Esophagus (tissue), 2 donors: ENCODE data around the gene LDAF1. TPM values are rescaled to one million over a fixed set of nuclear protein-coding genes. Genes with fewer than 3 reads are reported as not detected.
"Not testable (repeated sequence)": the region's sequence is repeated elsewhere in the genome, so short reads cannot be mapped to it uniquely, and the experiment has no call there.

Source experiments
- H3K27ac ChIP-seq, 2 donors: one replicate each; pipeline ENCODE4 v1.5.1; 2013; ENCODE audit warnings: low read depth in 2 of 2, mild to moderate bottlenecking in 2 of 2, inconsistent platforms in 1 of 2, low read length in 1 of 2, moderate library complexity in 1 of 2
- H3K27me3 ChIP-seq, 2 donors: one replicate each; pipeline ENCODE4 v1.6.1; 2013; ENCODE audit warnings: low read length in 2 of 2, control low read depth in 1 of 2, mild to moderate bottlenecking in 1 of 2; ENCODE audit not compliant: insufficient read depth in 2 of 2, control insufficient read depth in 1 of 2
- H3K36me3 ChIP-seq, 2 donors: one replicate each; pipeline ENCODE4 v1.6.1; 2013; ENCODE audit warnings: low read length in 1 of 2; ENCODE audit not compliant: control insufficient read depth in 2 of 2, insufficient read depth in 2 of 2
- H3K4me1 ChIP-seq, 2 donors: one replicate each; pipeline ENCODE4 v1.6.1; 2013; ENCODE audit warnings: low read length in 1 of 2; ENCODE audit not compliant: control insufficient read depth in 2 of 2, insufficient read depth in 2 of 2
- H3K4me3 ChIP-seq, 2 donors: one replicate each; pipeline ENCODE4 v1.5.1; 2013; ENCODE audit warnings: low read length in 2 of 2, mild to moderate bottlenecking in 2 of 2, low read depth in 1 of 2, moderate library complexity in 1 of 2
- H3K9me3 ChIP-seq, 2 donors: one replicate each; pipeline ENCODE4 v1.6.1; 2013; ENCODE audit warnings: mild to moderate bottlenecking in 2 of 2, low read depth in 1 of 2, low read length in 1 of 2, moderate library complexity in 1 of 2; ENCODE audit not compliant: control insufficient read depth in 2 of 2, insufficient read depth in 1 of 2
- WGBS, 2 donors: extraction: QIAGEN DNeasy Blood & Tissue Kit; methylation state at CpG; one replicate each; pipeline ENCODE4 v1.1.7; 2013; 5-methylcytosine and 5-hydroxymethylcytosine counted together
- polyA plus RNA-seq, 2 donors: library from polyadenylated mRNA; stranded (reverse); fragments of 200-250 nt; gene quantifications; one replicate each; pipeline ENCODE4 v1.2.3, GENCODE V29; 2013
- donor health status: healthy with polysubstance abuse.
- donor health status: Bipolar disorder and iron deficiency.

Gene LDAF1
- polyA plus RNA-seq, 2 donors, result 24.6 to 36.4 TPM

- H3K27ac ChIP-seq, result no peak overlapping the region
- no peaks in the 10 kb centered on the region for H3K36me3 ChIP-seq
- H3K4me3 ChIP-seq, result no peak overlapping the region
- H3K9me3 ChIP-seq, result no peaks in the 10 kb centered on the region
- WGBS, 2 donors, result 73 to 86% methylated on average over 5 of the region's 5 CpGs
- no peaks in the 10 kb centered on the region for H3K27me3 ChIP-seq
- peaks cover 0 to 2% of the 10 kb centered on the region in 2 donors for H3K4me1 ChIP-seq
Observed at GRCh38 chr16:21189311-21189710, 30.8 kb downstream of the LDAF1 start.

GRCh38 chr16:21190013-21190412 lies 31.5 kb downstream of the LDAF1 start:
- Histone ChIP-seq H3K27ac (no peak overlapping the region), H3K36me3 (no peaks in the 10 kb centered on the region), H3K27me3 (no peaks in the 10 kb centered on the region), H3K9me3 (no peaks in the 10 kb centered on the region), H3K4me1 (peaks cover 0 to 2% of the 10 kb centered on the region in 2 donors), H3K4me3 (no peak overlapping the region)
- 91 to 93% methylated on average over 4 of the region's 4 CpGs for WGBS, 2 donors

- H3K4me3 ChIP-seq, result no peak overlapping the region
- H3K4me1 ChIP-seq, result peaks cover 0 to 2% of the 10 kb centered on the region in 2 donors
- H3K36me3 ChIP-seq, result no peaks in the 10 kb centered on the region
- H3K9me3 ChIP-seq, result no peaks in the 10 kb centered on the region
- H3K27me3 ChIP-seq, result no peaks in the 10 kb centered on the region
- H3K27ac ChIP-seq, result no peak overlapping the region
Observed at GRCh38 chr16:21190599-21190998, 32.1 kb downstream of the LDAF1 start.

- no peaks in the 10 kb centered on the region for H3K36me3 ChIP-seq
- 74 to 82% methylated on average over 1 of the region's 1 CpG for WGBS, 2 donors
Observed at GRCh38 chr16:21192991-21193390, 34.5 kb downstream of the LDAF1 start.

GRCh38 chr16:21194771-21195301 lies 36.4 kb downstream of the LDAF1 start:
- no peak overlapping the region for H3K4me3 ChIP-seq
- no peaks in the 10 kb centered on the region for H3K36me3 ChIP-seq
- 45 to 48% methylated on average over 6 of the region's 6 CpGs for WGBS, 2 donors
- no peaks in the 10 kb centered on the region for H3K9me3 ChIP-seq
- no peaks in the 10 kb centered on the region for H3K4me1 ChIP-seq
- H3K27me3 ChIP-seq, result peaks cover 0 to 4% of the 10 kb centered on the region in 2 donors
- H3K27ac ChIP-seq, result no peak overlapping the region

More at GRCh38 chr16:21192991-21193390, 34.5 kb downstream of the LDAF1 start:
- H3K4me1 ChIP-seq, result peaks cover 0 to 2% of the 10 kb centered on the region in 2 donors
- no peak overlapping the region for H3K27ac ChIP-seq
- H3K27me3 ChIP-seq, result no peaks in the 10 kb centered on the region
- H3K9me3 ChIP-seq, result no peaks in the 10 kb centered on the region
- no peak overlapping the region for H3K4me3 ChIP-seq

GRCh38 chr16:21195330-21195729 lies 36.9 kb downstream of the LDAF1 start:
- not testable (repeated sequence) for H3K27me3 ChIP-seq, H3K4me1 ChIP-seq, H3K36me3 ChIP-seq, H3K9me3 ChIP-seq, H3K4me3 ChIP-seq, H3K27ac ChIP-seq
- 92 to 94% methylated on average over 8 of the region's 8 CpGs for WGBS, 2 donors

- no peaks in the 10 kb centered on the region for H3K9me3 ChIP-seq
- H3K4me3 ChIP-seq, result no peak overlapping the region
- no peak overlapping the region for H3K27ac ChIP-seq
- 78 to 83% methylated on average over 1 of the region's 1 CpG for WGBS, 2 donors
- H3K36me3 ChIP-seq, result no peaks in the 10 kb centered on the region
- H3K4me1 ChIP-seq, result no peaks in the 10 kb centered on the region
- peaks cover 0 to 4% of the 10 kb centered on the region in 2 donors for H3K27me3 ChIP-seq
Observed at GRCh38 chr16:21197112-21197511, 38.6 kb downstream of the LDAF1 start.

GRCh38 chr16:21197621-21198020 lies 39.1 kb downstream of the LDAF1 start:
- Histone ChIP-seq H3K27ac (no peak overlapping the region), H3K9me3 (no peaks in the 10 kb centered on the region), H3K27me3 (peaks cover 0 to 4% of the 10 kb centered on the region in 2 donors), H3K4me1 (no peaks in the 10 kb centered on the region), H3K36me3 (no peaks in the 10 kb centered on the region), H3K4me3 (no peak overlapping the region)
- WGBS, 2 donors, result 76 to 83% methylated on average over 3 of the region's 3 CpGs

GRCh38 chr16:21199607-21200218 lies 41.2 kb downstream of the LDAF1 start:
- H3K36me3 ChIP-seq, result no peaks in the 10 kb centered on the region
- H3K4me3 ChIP-seq, result no peak overlapping the region
- H3K27ac ChIP-seq, result no peak overlapping the region
- H3K27me3 ChIP-seq, result peaks cover 0 to 4% of the 10 kb centered on the region in 2 donors
- 65 to 74% methylated on average over 5 of the region's 5 CpGs for WGBS, 2 donors
- H3K4me1 ChIP-seq, result no peaks in the 10 kb centered on the region
- no peaks in the 10 kb centered on the region for H3K9me3 ChIP-seq

GRCh38 chr16:21203155-21203797 lies 44.8 kb downstream of the LDAF1 start:
- Histone ChIP-seq H3K27me3 (peaks cover 0 to 4% of the 10 kb centered on the region in 2 donors), H3K4me3 (no peak overlapping the region), H3K27ac (no peak overlapping the region), H3K9me3 (no peaks in the 10 kb centered on the region), H3K4me1 (no peaks in the 10 kb centered on the region), H3K36me3 (no peaks in the 10 kb centered on the region)
- 58 to 61% methylated on average over 7 of the region's 7 CpGs for WGBS, 2 donors
